OCI-LY1 (cell line): ENCODE measurements around the gene HLA-DMA.

Experiments used
- H2AFZ ChIP-seq: fragments of 200-600 bp; sonication (generic), shearing (Covaris generic); 2 replicates; pipeline ENCODE4 v1.6.0; 2014; ENCODE audit warnings: antibody characterized with exemption, mild to moderate bottlenecking, low read length
- H3F3A ChIP-seq: fragments of 200-600 bp; sonication (generic), shearing (Covaris generic); 2 replicates; pipeline ENCODE4 v1.6.0; 2014; ENCODE audit warnings: mild to moderate bottlenecking, antibody characterized with exemption, low read length, moderate library complexity; ENCODE audit not compliant: insufficient read depth
- H3K27ac ChIP-seq: fragments of 200-600 bp; sonication (generic); 2 replicates; pipeline ENCODE4 v1.5.1; 2014; ENCODE audit warnings: low read length, mixed run types, mild to moderate bottlenecking, low read depth; ENCODE audit not compliant: poor library complexity, severe bottlenecking
- H3K27me3 ChIP-seq: fragments of 200-600 bp; sonication (generic); 2 replicates; pipeline ENCODE4 v1.6.0; 2014; ENCODE audit warnings: antibody characterized with exemption, mild to moderate bottlenecking, low read length, moderate library complexity; ENCODE audit not compliant: insufficient read depth
- H3K36me3 ChIP-seq: fragments of 200-600 bp; sonication (generic); 2 replicates; pipeline ENCODE4 v1.6.1; 2014; ENCODE audit warnings: mild to moderate bottlenecking, antibody characterized with exemption, low read length, moderate library complexity, mixed read lengths; ENCODE audit not compliant: insufficient read depth
- H3K4me1 ChIP-seq: fragments of 200-600 bp; sonication (generic); 2 replicates; pipeline ENCODE4 v1.5.1; 2014; ENCODE audit warnings: mild to moderate bottlenecking, low read length, moderate library complexity; ENCODE audit not compliant: insufficient read depth, severe bottlenecking
- H3K4me2 ChIP-seq: fragments of 200-600 bp; sonication (generic), shearing (Covaris generic); 2 replicates; pipeline ENCODE4 v1.6.1; 2014; ENCODE audit warnings: low read length
- H3K4me3 ChIP-seq: fragments of 200-600 bp; sonication (generic); 2 replicates; pipeline ENCODE4 v1.5.1; 2014; ENCODE audit warnings: low read length, low read depth, mild to moderate bottlenecking, mixed read lengths; ENCODE audit not compliant: poor library complexity, severe bottlenecking
- H3K79me2 ChIP-seq: fragments of 200-600 bp; shearing (Covaris generic); 2 replicates; pipeline ENCODE4 v1.6.1; 2016; ENCODE audit warnings: mixed run types, low read length, mixed read lengths; ENCODE audit not compliant: insufficient read depth
- H3K9ac ChIP-seq: fragments of 200-600 bp; sonication (generic), shearing (Covaris generic); 2 replicates; pipeline ENCODE4 v1.6.1; 2014; ENCODE audit warnings: mild to moderate bottlenecking, low read length, mixed read lengths
- H3K9me2 ChIP-seq: fragments of 200-600 bp; sonication (generic), shearing (Covaris generic); 2 replicates; pipeline ENCODE4 v1.6.1; 2014; ENCODE audit warnings: low read depth, mild to moderate bottlenecking, low read length, mixed read lengths
- H3K9me3 ChIP-seq: fragments of 200-600 bp; shearing (Covaris generic); 2 replicates; pipeline ENCODE4 v1.6.1; 2014; ENCODE audit warnings: low read length, mixed read lengths
- H4K20me1 ChIP-seq: fragments of 200-600 bp; sonication (generic), shearing (Covaris generic); 2 replicates; pipeline ENCODE4 v1.6.0; 2016; ENCODE audit warnings: mild to moderate bottlenecking, low read length; ENCODE audit not compliant: insufficient read depth
- CTCF ChIP-seq: fragments of 200-600 bp; sonication (generic), shearing (Covaris generic); IDR thresholded peaks from 2 replicates; pipeline ENCODE4 v1.5.1; 2017; ENCODE audit warnings: mild to moderate bottlenecking, antibody characterized with exemption, low read length, moderate library complexity, mixed read lengths
- EZH2 ChIP-seq: fragments of 200-600 bp; sonication (generic), shearing (Covaris generic); IDR thresholded peaks from 2 replicates; pipeline ENCODE4 v1.8.0; 2017; ENCODE audit warnings: borderline replicate concordance, mixed run types, mild to moderate bottlenecking, antibody characterized with exemption, low read length, moderate library complexity, mixed read lengths

Gene HLA-DMA

GRCh38 chr6:32908897-32909296, 44.0 kb downstream of the HLA-DMA start:
- H3K9me3 ChIP-seq: no peaks in the 10 kb centered on the region
- TF ChIP-seq EZH2: no peak
- no peak for TF ChIP-seq CTCF
- no peaks in the 10 kb centered on the region for H3K4me1 ChIP-seq
- no peaks in the 10 kb centered on the region for H3F3A ChIP-seq
- H3K36me3 ChIP-seq: no peaks in the 10 kb centered on the region
- no peaks in the 10 kb centered on the region for H3K79me2 ChIP-seq
- no peaks in the 10 kb centered on the region for H4K20me1 ChIP-seq
- H3K9ac ChIP-seq: no peak overlapping the region
- H3K4me3 ChIP-seq: no peak overlapping the region
- no peak overlapping the region for H3K4me2 ChIP-seq
- H3K27ac ChIP-seq: no peak overlapping the region
- no peaks in the 10 kb centered on the region for H3K27me3 ChIP-seq
- H2AFZ ChIP-seq: no peak overlapping the region
- no peaks in the 10 kb centered on the region for H3K9me2 ChIP-seq

- peaks cover 8% of the 10 kb centered on the region for H3K36me3 ChIP-seq
- H3K27ac ChIP-seq: no peak overlapping the region
- no peaks in the 10 kb centered on the region for H3K4me1 ChIP-seq
- no peak for TF ChIP-seq EZH2
- no peak for TF ChIP-seq CTCF
- no peak overlapping the region for H2AFZ ChIP-seq
- no peak overlapping the region for H3K4me3 ChIP-seq
- H3K27me3 ChIP-seq: no peaks in the 10 kb centered on the region
- no peaks in the 10 kb centered on the region for H3K9me2 ChIP-seq
- H3F3A ChIP-seq: no peaks in the 10 kb centered on the region
- no peaks in the 10 kb centered on the region for H3K9me3 ChIP-seq
- H3K79me2 ChIP-seq: no peaks in the 10 kb centered on the region
- H4K20me1 ChIP-seq: no peaks in the 10 kb centered on the region
- no peak overlapping the region for H3K9ac ChIP-seq
- no peak overlapping the region for H3K4me2 ChIP-seq
Measured at GRCh38 chr6:32906539-32906938, 46.4 kb downstream of the HLA-DMA start.

- no peak overlapping the region for H3K4me2 ChIP-seq
- no peaks in the 10 kb centered on the region for H3K4me1 ChIP-seq
- no peak overlapping the region for H3K9ac ChIP-seq
- H3K79me2 ChIP-seq: no peaks in the 10 kb centered on the region
- H4K20me1 ChIP-seq: no peaks in the 10 kb centered on the region
- no peak overlapping the region for H3K27ac ChIP-seq
- H3K9me2 ChIP-seq: no peaks in the 10 kb centered on the region
- TF ChIP-seq EZH2 (no peak), CTCF (no peak)
- no peak overlapping the region for H3K4me3 ChIP-seq
- H2AFZ ChIP-seq: no peak overlapping the region
- no peaks in the 10 kb centered on the region for H3K9me3 ChIP-seq
- H3K36me3 ChIP-seq: peaks cover 17% of the 10 kb centered on the region
- no peaks in the 10 kb centered on the region for H3K27me3 ChIP-seq
- no peaks in the 10 kb centered on the region for H3F3A ChIP-seq
Measured at GRCh38 chr6:32905078-32905477, 47.8 kb downstream of the HLA-DMA start.
